ENCODE measurements around the gene HJURP.

The HJURP gene

GRCh38 chr2:233832414-233832813, 21.9 kb downstream of the HJURP start:
- no peaks in the 10 kb centered on the region for H3K27me3 ChIP-seq (ENCODE audit: insufficient read depth, low read depth)
- no peak overlapping the region for H3K9ac ChIP-seq
- no peak overlapping the region for H2AFZ ChIP-seq (ENCODE audit: low read depth)
- H3K4me2 ChIP-seq = no peak overlapping the region
- H3K27ac ChIP-seq = no peak overlapping the region
- no peaks in the 10 kb centered on the region; the same call in 1 of the 2 replicates for H3K36me3 ChIP-seq (ENCODE audit: insufficient read depth)
- no peak overlapping the region for H3K4me3 ChIP-seq (IDR thresholded peaks at IDR 0.05; ENCODE audit: insufficient read depth, low read depth, low read length)
- peaks cover 8% of the 10 kb centered on the region; the same call in 1 of the 2 replicates for H3K79me2 ChIP-seq (ENCODE audit: insufficient read depth, low read depth)
- H3K4me1 ChIP-seq (ENCODE audit: low read depth, poor library complexity, severe bottlenecking) = no peaks in the 10 kb centered on the region
- no peaks in the 10 kb centered on the region for H4K20me1 ChIP-seq (ENCODE audit: insufficient read depth)
- TF ChIP-seq, protein P1, sequence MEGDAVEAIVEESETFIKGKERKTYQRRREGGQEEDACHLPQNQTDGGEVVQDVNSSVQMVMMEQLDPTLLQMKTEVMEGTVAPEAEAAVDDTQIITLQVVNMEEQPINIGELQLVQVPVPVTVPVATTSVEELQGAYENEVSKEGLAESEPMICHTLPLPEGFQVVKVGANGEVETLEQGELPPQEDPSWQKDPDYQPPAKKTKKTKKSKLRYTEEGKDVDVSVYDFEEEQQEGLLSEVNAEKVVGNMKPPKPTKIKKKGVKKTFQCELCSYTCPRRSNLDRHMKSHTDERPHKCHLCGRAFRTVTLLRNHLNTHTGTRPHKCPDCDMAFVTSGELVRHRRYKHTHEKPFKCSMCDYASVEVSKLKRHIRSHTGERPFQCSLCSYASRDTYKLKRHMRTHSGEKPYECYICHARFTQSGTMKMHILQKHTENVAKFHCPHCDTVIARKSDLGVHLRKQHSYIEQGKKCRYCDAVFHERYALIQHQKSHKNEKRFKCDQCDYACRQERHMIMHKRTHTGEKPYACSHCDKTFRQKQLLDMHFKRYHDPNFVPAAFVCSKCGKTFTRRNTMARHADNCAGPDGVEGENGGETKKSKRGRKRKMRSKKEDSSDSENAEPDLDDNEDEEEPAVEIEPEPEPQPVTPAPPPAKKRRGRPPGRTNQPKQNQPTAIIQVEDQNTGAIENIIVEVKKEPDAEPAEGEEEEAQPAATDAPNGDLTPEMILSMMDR (conservative IDR thresholded peaks at IDR 0.05; ENCODE audit: low read depth, low read length) = no peak

GRCh38 chr2:233831861-233832260, 22.5 kb downstream of the HJURP start:
- H3K79me2 ChIP-seq (ENCODE audit: insufficient read depth, low read depth) = peaks cover 3% of the 10 kb centered on the region; the same call in 1 of the 2 replicates
- H4K20me1 ChIP-seq (ENCODE audit: insufficient read depth) = no peaks in the 10 kb centered on the region
- TF ChIP-seq, protein P1 (conservative IDR thresholded peaks at IDR 0.05; ENCODE audit: low read depth, low read length) = no peak
- H3K27me3 ChIP-seq (ENCODE audit: insufficient read depth, low read depth) = no peaks in the 10 kb centered on the region
- no peak overlapping the region for H3K4me3 ChIP-seq (IDR thresholded peaks at IDR 0.05; ENCODE audit: insufficient read depth, low read depth, low read length)
- H3K4me2 ChIP-seq = no peak overlapping the region
- H3K36me3 ChIP-seq (ENCODE audit: insufficient read depth) = no peaks in the 10 kb centered on the region; the same call in 1 of the 2 replicates
- H3K27ac ChIP-seq = no peak overlapping the region
- no peak overlapping the region for H2AFZ ChIP-seq (ENCODE audit: low read depth)
- H3K9ac ChIP-seq = no peak overlapping the region
- no peaks in the 10 kb centered on the region for H3K4me1 ChIP-seq (ENCODE audit: low read depth, poor library complexity, severe bottlenecking)

- Histone ChIP-seq H3K9ac (no peak overlapping the region), H3K4me1 (ENCODE audit: low read depth, poor library complexity, severe bottlenecking) (no peaks in the 10 kb centered on the region), H4K20me1 (ENCODE audit: insufficient read depth) (no peaks in the 10 kb centered on the region), H3K27ac (no peak overlapping the region), H3K79me2 (ENCODE audit: insufficient read depth, low read depth) (no peaks in the 10 kb centered on the region), H3K4me2 (no peak overlapping the region), H3K27me3 (ENCODE audit: insufficient read depth, low read depth) (no peaks in the 10 kb centered on the region), H3K36me3 (ENCODE audit: insufficient read depth) (no peaks in the 10 kb centered on the region), H3K4me3 (IDR thresholded peaks at IDR 0.05; ENCODE audit: insufficient read depth, low read depth, low read length) (no peak overlapping the region), H2AFZ (ENCODE audit: low read depth) (no peak overlapping the region)
- TF ChIP-seq, protein P1 (conservative IDR thresholded peaks at IDR 0.05; ENCODE audit: low read depth, low read length) = no peak
These were observed 23.2 kb downstream of the HJURP start for GRCh38 chr2:233831011-233831721.

DNA sequence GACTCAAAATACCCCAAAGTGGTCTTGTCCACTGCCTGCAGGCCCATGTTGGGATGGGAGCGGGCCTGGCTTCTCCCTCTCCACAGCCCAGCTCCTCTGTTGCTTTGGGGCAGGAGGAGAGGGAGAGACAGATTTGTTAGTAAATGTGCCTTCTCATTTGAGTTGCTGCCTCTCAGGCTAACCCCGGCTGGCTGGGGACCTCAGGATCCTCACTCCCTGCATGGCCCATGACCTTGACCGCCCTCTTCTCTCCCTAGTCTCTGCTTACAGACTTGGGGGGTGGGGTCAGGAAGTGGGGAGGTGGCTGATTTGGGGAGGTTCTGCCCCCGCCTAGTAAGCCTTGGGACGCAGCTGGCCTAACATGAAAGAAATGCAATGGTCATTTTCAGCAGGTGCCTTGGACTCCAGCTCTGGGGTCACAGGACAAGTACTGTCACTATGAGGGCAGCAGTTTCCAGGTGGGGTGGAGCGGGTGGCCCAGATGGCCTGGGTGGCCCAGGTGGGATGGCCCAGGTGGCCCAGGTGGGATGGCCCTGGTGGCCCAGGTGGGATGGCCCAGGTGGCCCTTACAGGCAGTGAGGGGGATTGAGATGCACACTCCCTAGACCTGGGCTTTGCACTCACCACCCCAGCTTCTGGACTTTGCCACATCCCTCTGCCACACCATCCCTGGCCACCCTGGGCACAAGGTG, 24.1 kb downstream of the HJURP start:
- Histone ChIP-seq H2AFZ (ENCODE audit: low read depth) (no peak overlapping the region), H3K4me1 (ENCODE audit: low read depth, poor library complexity, severe bottlenecking) (no peaks in the 10 kb centered on the region), H3K27ac (no peak overlapping the region), H4K20me1 (ENCODE audit: insufficient read depth) (no peaks in the 10 kb centered on the region), H3K79me2 (ENCODE audit: insufficient read depth, low read depth) (no peaks in the 10 kb centered on the region), H3K4me3 (IDR thresholded peaks at IDR 0.05; ENCODE audit: insufficient read depth, low read depth, low read length) (no peak overlapping the region), H3K36me3 (ENCODE audit: insufficient read depth) (no peaks in the 10 kb centered on the region), H3K4me2 (no peak overlapping the region), H3K9ac (no peak overlapping the region), H3K27me3 (ENCODE audit: insufficient read depth, low read depth) (no peaks in the 10 kb centered on the region)
- TF ChIP-seq, protein P1 (conservative IDR thresholded peaks at IDR 0.05; ENCODE audit: low read depth, low read length) = no peak

Measured in KMS-11 (cell line).